Spleen (tissue), 11 donors: ENCODE measurements around the gene ZNF732. TPM values are rescaled to one million over a fixed set of nuclear protein-coding genes. Genes with fewer than 3 reads are reported as not detected.
A peak's percentile ranks its signal among the peaks of the same experiment; 100 is the strongest.
"Not testable (repeated sequence)": the region's sequence is repeated elsewhere in the genome, so short reads cannot be mapped to it uniquely, and the experiment has no call there.

Experiments
- DNase-seq: peaks from one replicate; pipeline ENCODE4 v3.0.0-alpha.2; 2020
- H3K27ac ChIP-seq, 8 donors: fragments of 200-600 bp; sonication (generic) in 7 of 8; 1 replicate in 4 of 8; 2 replicates in 4 of 8; pipeline versions ENCODE4 v1.5.0 to v1.8.0; 2016 to 2021; ENCODE audit warnings: inconsistent platforms in 4 of 8, mild to moderate bottlenecking in 4 of 8, moderate library complexity in 1 of 8
- H3K27me3 ChIP-seq, 7 donors: fragments of 200-600 bp; sonication (generic) in 6 of 7; replicated peaks in 1 of 7; 1 replicate in 4 of 7; 2 replicates in 3 of 7; pipeline versions ENCODE4 v1.5.0 to v1.8.0; 2016 to 2021; ENCODE audit warnings: inconsistent platforms in 3 of 7, mild to moderate bottlenecking in 1 of 7
- H3K36me3 ChIP-seq, 6 donors: fragments of 200-600 bp; sonication (generic) in 5 of 6; 1 replicate in 4 of 6; 2 replicates in 2 of 6; pipeline versions ENCODE4 v1.5.0 to v1.8.0; 2016 to 2021; ENCODE audit warnings: inconsistent platforms in 2 of 6
- H3K4me1 ChIP-seq, 6 donors: fragments of 200-600 bp; sonication (generic) in 5 of 6; 1 replicate in 3 of 6; 2 replicates in 3 of 6; pipeline versions ENCODE4 v1.5.0 to v1.8.0; 2016 to 2021; ENCODE audit warnings: inconsistent platforms in 3 of 6
- H3K4me3 ChIP-seq, 8 donors: fragments of 200-600 bp; sonication (generic) in 7 of 8; 1 replicate in 4 of 8; 2 replicates in 4 of 8; pipeline versions ENCODE4 v1.5.0 to v1.8.0; 2016 to 2021; ENCODE audit warnings: inconsistent platforms in 4 of 8, mild to moderate bottlenecking in 4 of 8, moderate library complexity in 2 of 8
- H3K9me3 ChIP-seq, 8 donors: fragments of 200-600 bp; sonication (generic) in 7 of 8; 1 replicate in 4 of 8; 2 replicates in 4 of 8; pipeline versions ENCODE4 v1.5.0 to v1.8.0; 2016 to 2021; ENCODE audit warnings: inconsistent platforms in 4 of 8
- POLR2A ChIP-seq, 3 donors: fragments of 450-650 bp; IDR thresholded peaks; one replicate each; pipeline ENCODE4 v1.5.1; 2017; ENCODE audit warnings: antibody characterized with exemption in 3 of 3, mild to moderate bottlenecking in 1 of 3
- POLR2AphosphoS5 ChIP-seq, 3 donors: sonication (generic); formaldehyde crosslinking; IDR thresholded peaks; one replicate each; pipeline ENCODE4 v1.5.1; 2017; ENCODE audit warnings: antibody characterized with exemption in 3 of 3
- WGBS, 5 donors: extraction: QIAGEN DNeasy Blood & Tissue Kit in 3 of 5; methylation state at CpG; one replicate each; pipeline versions ENCODE4 v1.1.5 to v1.1.7; 2013 to 2018; 5-methylcytosine and 5-hydroxymethylcytosine counted together
- intact Hi-C: fragments of 100-400 bp; cut with DNase I; formaldehyde crosslinking; loops from one replicate; pipeline ENCODE4 v1.15.0; 2023; ENCODE audit warnings: low total_unique reads
- polyA plus RNA-seq, 3 donors: library from polyadenylated mRNA; stranded (reverse); fragments of 200-250 nt; gene quantifications; one replicate each; pipeline ENCODE4 v1.2.1, GENCODE V29; 2013
- total RNA-seq, 7 donors: library from RNA; depleted of rRNA in 3 of 7; stranded (reverse); fragments of >200 nt in 3 of 7; fragmentation: NEBNext Ultra II Directional in 4 of 7; extraction: Animal tissue kit (Norgen Biotek cat#: 25700) in 4 of 7; gene quantifications; one replicate each; pipeline versions ENCODE4 v1.1.0 to v1.2.1, GENCODE V29; 2016 to 2021
- TF ChIP-seq, protein P1 (sequence below), 11 experiments: fragments of 200-600 bp in 7 of 11; fragments of 450-650 bp in 4 of 11; sonication (generic) in 4 of 11; IDR thresholded peaks in 8 of 11; conservative IDR thresholded peaks in 3 of 11; 1 replicate in 7 of 11; 2 replicates in 4 of 11; pipeline versions ENCODE4 v1.4.0 to v1.8.0; 2016 to 2021; ENCODE audit warnings: antibody characterized with exemption in 11 of 11, inconsistent platforms in 4 of 11, mild to moderate bottlenecking in 1 of 11
- donor health status: healthy with polysubstance abuse.
- donor health status: DM: no; HTN: no; CAD: no; lungs with moderate emphysema.
- donor health status: DM: no; HTN: no; CAD: no.
- donor health status: Bipolar disorder and iron deficiency.
- donor health status: healthy.
- donor health status: DM: no; HTN: no; CAD: no.
- donor health status: DM: yes; HTN: yes; CAD: no.

Gene ZNF732
- total and polyA plus RNA-seq, 10 donors = 0.10 to 0.28 (median 0.18) TPM; not detected in 6

DNA sequence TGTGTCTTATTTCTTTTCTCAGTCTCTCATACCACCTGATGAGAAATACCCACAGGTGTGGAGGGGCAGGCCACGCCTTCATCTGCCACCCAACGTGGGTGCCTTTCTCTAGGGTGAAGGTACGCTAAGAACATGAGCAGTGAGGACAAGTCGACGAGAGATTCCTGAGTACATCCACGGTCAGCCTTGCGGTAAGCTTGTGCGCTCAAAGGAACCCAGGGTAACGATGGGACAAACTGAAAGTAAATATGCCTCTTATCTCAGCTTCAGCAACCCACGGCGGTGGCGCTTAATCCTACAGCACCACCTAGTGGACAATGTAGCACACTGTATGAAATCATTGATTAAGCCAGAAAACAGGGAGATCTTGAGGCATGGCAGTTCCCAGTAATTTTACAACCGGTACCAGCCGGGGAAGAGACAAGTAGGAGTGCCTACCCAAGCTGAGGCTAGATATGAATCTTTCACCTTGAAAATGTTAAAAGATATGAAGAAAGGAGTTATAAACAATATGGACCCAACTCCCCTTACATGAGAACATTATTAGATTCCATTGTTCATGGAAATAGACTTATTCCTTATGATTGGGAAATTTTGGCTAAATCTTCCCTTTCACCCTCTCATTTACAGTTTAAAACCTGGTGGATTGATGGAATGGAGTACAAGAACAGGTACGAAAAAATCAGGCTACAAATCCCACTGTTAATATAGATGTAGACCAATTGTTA lies 63.0 kb downstream of the ZNF732 start:
- TF ChIP-seq POLR2A (IDR thresholded peaks at IDR 0.05) (no peak), POLR2AphosphoS5 (IDR thresholded peaks at IDR 0.05) (peak in 2 of 3 donors; percentile 38 to 80)
- TF ChIP-seq, protein P1, sequence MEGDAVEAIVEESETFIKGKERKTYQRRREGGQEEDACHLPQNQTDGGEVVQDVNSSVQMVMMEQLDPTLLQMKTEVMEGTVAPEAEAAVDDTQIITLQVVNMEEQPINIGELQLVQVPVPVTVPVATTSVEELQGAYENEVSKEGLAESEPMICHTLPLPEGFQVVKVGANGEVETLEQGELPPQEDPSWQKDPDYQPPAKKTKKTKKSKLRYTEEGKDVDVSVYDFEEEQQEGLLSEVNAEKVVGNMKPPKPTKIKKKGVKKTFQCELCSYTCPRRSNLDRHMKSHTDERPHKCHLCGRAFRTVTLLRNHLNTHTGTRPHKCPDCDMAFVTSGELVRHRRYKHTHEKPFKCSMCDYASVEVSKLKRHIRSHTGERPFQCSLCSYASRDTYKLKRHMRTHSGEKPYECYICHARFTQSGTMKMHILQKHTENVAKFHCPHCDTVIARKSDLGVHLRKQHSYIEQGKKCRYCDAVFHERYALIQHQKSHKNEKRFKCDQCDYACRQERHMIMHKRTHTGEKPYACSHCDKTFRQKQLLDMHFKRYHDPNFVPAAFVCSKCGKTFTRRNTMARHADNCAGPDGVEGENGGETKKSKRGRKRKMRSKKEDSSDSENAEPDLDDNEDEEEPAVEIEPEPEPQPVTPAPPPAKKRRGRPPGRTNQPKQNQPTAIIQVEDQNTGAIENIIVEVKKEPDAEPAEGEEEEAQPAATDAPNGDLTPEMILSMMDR (IDR thresholded peaks at IDR 0.05 in 8 of 11, conservative IDR thresholded peaks at IDR 0.05 in 3 of 11) = peak; percentile 62 to 92 (median 86)
- 19 to 24% (median 23%) methylated on average over 15 of the region's 15 CpGs for WGBS, 5 donors
- peak; percentile 89 for DNase-seq
- intact Hi-C loops = no loop called here
- Histone ChIP-seq H3K27ac (peak overlapping the region; percentile 15 to 83 (median 68)), H3K4me1 (peaks cover 0 to 17% (median 13%) of the 10 kb centered on the region in 6 donors), H3K9me3 (peaks cover 0 to 32% (median 15%) of the 10 kb centered on the region in 8 donors), H3K36me3 (peaks cover 0 to 5% (median 0%) of the 10 kb centered on the region in 6 donors), H3K4me3 (peak overlapping the region; percentile 36 to 75 (median 42)), H3K27me3 (no peaks in the 10 kb centered on the region)

DNA sequence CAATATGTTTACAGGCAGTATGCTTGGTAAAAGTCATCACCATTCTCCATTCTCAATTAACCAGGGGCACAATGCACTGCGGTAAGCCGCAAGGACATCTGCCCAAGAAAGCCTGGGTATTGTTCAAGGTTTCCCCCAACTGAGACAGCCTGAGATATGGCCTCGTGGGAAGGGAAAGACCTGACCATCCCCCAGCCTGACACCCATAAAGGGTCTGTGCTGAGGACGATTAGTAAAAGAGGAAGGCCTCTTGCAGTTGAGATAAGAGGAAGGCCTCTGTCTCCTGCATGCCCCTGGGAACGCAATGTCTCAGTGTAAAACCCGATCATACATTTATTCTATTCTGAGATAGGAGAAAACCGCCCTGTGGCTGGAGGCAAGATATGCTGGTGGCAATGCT lies 63.9 kb downstream of the ZNF732 start:
- Histone ChIP-seq H3K9me3 (peaks cover 0 to 32% (median 8%) of the 10 kb centered on the region in 8 donors), H3K4me3 (peak overlapping the region in 2 of 8 donors; percentile 48 to 75), H3K27ac (peak overlapping the region; percentile 15 to 83 (median 68)), H3K4me1 (peaks cover 0 to 17% (median 13%) of the 10 kb centered on the region in 6 donors)
- H3K27me3 ChIP-seq, DNase-seq, intact Hi-C loops, H3K36me3 ChIP-seq: not testable (repeated sequence)
- WGBS, 5 donors = 34 to 43% (median 39%) methylated on average over 7 of the region's 7 CpGs

DNA sequence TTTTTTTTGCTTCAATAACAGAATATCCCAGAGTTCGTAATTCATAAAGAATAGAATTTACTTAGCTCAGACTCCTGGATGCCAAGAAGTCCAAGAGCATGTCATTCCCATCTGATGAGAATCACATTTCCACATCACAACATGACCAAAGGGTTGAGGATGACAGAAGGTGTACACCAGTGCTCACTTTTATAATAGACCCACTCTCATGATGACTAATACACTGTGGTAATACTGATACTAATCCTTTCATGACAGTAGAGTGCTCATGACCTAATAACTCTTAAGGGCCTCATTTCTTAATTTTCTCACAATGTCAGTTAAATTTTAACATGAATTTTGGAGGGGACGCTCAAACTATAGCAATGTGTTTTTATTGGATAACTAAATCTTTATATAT lies 69.2 kb downstream of the ZNF732 start:
- 92 to 97% (median 96%) methylated on average over 2 of the region's 2 CpGs for WGBS, 5 donors
- TF ChIP-seq POLR2AphosphoS5 (IDR thresholded peaks at IDR 0.05) (no peak), POLR2A (IDR thresholded peaks at IDR 0.05) (no peak)
- TF ChIP-seq, protein P1 (IDR thresholded peaks at IDR 0.05 in 8 of 11, conservative IDR thresholded peaks at IDR 0.05 in 3 of 11) = no peak
- Histone ChIP-seq H3K4me3 (no peak overlapping the region), H3K9me3 (peaks cover 0 to 68% (median 27%) of the 10 kb centered on the region in 8 donors), H3K27ac (no peak overlapping the region), H3K4me1 (peaks cover 0 to under 1% (median 0%) of the 10 kb centered on the region in 6 donors), H3K27me3 (no peaks in the 10 kb centered on the region), H3K36me3 (no peaks in the 10 kb centered on the region)
- intact Hi-C loops = no loop called here
- no peak for DNase-seq

DNA sequence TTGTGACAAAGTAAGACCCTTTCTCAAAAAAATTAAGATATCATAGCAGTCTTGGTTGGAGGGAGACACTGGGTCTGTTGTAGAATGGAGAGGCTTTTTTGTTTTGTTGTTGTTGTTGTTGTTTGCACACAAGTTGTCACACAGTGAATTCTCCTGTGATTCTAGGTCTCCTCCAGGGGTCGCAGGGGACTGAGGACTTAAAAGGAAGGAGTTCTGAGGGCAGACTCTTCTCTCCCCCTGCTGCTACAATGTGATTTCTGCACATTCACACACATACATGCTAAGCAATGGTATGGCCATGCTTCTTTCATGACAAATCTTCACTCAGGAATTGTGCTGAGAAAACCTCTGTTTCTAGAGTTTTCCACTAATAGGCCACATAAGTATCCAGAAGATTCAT lies 71.1 kb downstream of the ZNF732 start:
- TF ChIP-seq POLR2A (IDR thresholded peaks at IDR 0.05) (no peak), POLR2AphosphoS5 (IDR thresholded peaks at IDR 0.05) (no peak)
- TF ChIP-seq, protein P1 (IDR thresholded peaks at IDR 0.05 in 8 of 11, conservative IDR thresholded peaks at IDR 0.05 in 3 of 11) = no peak
- H3K9me3 ChIP-seq = peaks cover 0 to 85% (median 45%) of the 10 kb centered on the region in 8 donors
- H3K27me3 ChIP-seq = no peaks in the 10 kb centered on the region
- intact Hi-C loops = no loop called here
- 63 to 89% (median 76%) methylated on average over 1 of the region's 1 CpG for WGBS, 5 donors
- no peaks in the 10 kb centered on the region for H3K36me3 ChIP-seq
- no peak overlapping the region for H3K27ac ChIP-seq
- no peak for DNase-seq
- H3K4me3 ChIP-seq = no peak overlapping the region
- H3K4me1 ChIP-seq = no peaks in the 10 kb centered on the region
